TTC549 (cell line): ENCODE results near the gene MYCN.
"Not testable (repeated sequence)": the region's sequence is repeated elsewhere in the genome, so short reads cannot be mapped to it uniquely, and the experiment has no call there.

ENCODE experiments used
- FAIRE-seq: peaks from 2 replicates; lab custom pipeline; 2012; peaks lifted over from hg19 to GRCh38; lab: Jason Lieb, UNC

MYCN gene

DNA sequence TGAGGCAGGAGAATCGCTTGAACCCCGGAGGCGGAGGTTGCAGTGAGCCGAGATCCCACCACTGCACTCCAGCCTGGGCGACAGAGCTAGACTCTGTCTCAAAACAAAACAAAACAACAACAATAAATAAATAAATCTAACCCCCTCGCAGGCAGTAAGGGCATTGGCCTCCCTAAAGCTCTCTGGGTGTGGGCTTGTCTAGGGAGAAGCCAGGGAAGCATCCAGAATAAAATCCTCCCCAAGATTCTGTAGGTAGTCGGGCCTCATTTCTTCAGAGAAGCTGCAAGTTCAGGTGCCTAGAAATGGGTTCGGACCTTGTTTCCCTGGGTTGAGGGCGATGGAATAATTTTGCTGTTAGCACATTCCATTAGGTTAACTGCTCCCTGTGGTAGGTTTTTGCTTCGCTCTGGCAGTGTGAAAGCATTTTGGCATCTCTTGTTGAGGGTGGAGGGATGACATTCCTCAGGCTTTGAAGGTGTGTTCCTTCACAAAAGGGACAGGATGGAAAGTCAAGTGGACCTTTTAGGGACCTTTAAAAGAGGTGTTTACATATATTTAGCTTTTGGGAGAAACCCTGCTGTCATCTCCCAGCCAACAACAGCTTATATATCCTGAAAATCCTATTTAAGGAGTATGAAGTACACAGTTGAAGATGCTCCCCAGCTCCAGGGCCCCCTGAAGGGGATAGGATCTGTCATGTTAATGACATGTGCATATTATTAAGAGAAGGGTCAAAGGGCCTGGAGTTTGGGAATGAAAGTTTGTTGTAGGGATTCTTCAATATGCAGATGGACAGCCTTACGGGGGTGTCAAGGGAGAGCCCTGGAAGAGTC lies 17.7 kb downstream of the MYCN start:
- no peak for FAIRE-seq

DNA sequence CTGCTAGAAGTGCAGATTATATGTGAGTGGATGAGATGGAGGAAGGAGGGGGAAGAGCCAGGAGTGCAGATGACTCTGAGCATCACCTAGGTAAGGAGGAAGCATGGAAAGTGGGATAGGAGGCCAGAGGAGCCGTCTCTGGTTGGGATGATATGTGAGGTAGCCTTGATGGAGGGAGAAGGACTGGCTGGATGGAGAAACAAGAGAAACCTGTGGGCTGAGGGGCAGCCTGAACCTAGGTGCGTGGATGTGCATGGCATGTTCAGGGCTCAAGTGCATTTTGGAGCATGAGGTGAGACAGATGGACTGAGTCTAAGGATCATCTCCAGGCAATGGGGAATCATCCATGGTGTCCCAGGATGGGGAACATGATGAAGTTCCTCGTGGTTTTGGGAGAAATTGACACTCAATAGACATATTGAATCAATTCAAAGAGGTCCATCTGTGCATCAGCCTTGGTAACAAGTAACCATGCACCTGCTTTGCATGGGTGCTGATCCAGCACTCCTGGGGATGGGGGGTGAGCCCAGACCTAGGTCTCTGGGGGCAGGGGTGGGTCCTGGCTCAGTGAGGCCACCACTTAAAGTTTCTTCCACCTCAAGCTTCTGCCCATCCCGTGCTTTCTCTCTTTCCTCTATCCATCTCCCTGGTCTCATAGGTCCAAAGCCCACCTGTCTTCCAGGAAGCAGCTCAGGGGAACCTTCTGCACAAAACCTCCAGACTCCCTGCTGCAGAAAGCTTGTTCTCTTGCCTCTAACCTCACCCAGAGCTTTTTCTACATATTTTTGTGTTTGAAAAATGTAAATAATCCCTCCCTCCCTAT lies 19.2 kb downstream of the MYCN start:
- FAIRE-seq = no peak

- FAIRE-seq = not testable (repeated sequence)
These were observed 19.8 kb downstream of the MYCN start for GRCh38 chr2:15960154-15960520.

DNA sequence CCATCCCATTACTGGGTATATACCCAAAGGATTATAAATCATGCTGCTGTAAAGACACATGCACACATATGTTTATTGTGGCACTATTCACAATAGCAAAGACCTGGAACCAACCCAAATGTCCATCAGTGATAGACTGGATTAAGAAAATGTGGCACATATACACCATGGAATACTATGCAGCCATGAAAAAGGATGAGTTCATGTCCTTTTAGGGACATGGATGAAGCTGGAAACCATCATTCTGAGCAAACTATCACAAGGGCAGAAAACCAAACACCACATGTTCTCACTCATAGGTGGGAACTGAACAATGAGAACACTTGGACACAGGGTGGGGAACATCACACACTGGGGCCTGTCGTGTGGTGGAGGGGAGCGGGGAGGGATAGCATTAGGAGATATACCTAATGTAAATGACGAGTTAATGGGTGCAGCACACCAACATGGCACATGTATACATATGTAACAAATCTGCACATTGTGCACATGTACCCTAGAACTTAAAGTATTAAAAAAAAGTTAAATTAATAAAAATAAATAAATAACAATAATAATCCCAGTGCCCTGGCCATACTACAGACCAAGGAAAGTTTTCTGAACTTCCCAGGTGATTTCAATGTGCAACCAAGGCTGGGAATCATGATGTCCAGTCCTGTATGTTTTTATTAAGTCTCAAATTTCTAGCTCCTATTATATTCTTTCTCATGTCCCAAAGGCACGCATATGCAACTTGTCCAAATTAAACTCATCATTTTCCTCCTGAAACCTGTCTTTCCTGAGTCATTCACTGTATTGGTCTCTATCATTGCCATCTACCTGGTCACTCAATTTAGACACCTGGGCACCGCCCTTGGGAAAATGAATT lies 23.0 kb downstream of the MYCN start:
- FAIRE-seq = not testable (repeated sequence)

GRCh38 chr2:15963977-15964670 lies 23.8 kb downstream of the MYCN start:
- FAIRE-seq = no peak

DNA sequence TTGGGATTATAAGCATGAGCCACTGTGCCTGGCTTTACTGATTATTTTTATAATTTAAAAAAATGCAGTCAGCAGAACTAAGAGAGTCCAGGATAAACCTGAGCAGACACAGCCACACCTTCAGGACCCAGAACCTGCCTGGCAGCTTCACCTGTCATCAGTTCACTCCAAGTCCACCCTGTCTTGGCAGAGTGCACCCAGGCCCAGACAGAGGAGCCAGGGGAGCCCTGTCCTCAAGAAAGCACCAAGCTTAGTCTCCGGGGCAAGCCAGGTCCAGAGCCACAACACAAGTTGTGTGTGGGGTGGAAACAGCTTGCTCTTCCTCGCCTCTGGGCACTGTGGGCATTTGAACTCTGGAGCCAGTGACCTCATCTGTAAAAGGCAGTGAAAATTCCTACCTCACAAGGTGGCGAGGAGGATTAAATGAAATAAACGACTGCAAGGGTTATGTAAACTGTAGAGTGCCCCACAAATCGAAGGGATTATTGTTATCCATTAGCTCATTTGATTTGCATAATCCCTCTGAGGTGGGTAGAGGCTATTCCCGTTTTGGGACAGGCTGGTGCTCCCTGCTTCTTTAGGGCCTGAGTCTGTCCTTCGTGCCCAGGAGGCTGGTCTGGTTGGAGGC lies 24.7 kb downstream of the MYCN start:
- FAIRE-seq = no peak

GRCh38 chr2:15965564-15966019 lies 25.2 kb downstream of the MYCN start:
- FAIRE-seq = no peak

GRCh38 chr2:15967415-15968279 lies 27.3 kb downstream of the MYCN start:
- FAIRE-seq = no peak

- FAIRE-seq = no peak
These were observed 28.2 kb downstream of the MYCN start for GRCh38 chr2:15968280-15969178.

DNA sequence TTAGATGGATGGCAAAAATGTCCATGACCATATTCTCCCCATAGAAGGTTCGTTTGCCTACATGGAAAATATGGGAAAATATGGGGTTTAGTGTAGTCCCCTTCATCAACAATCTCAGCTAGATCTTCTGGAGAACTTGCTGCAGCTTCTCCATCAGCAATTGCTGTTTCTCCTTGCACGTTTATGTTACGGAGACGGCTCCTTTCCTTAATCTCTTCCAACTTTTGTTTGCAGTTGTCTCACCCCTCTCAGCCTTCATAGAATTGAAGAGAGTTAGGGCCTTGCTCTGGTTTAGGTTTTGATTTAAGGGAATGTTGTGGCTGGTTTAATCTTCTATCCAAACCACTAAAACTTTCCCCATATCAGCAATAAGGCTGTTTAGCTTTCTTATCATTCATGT lies 28.9 kb downstream of the MYCN start:
- no peak for FAIRE-seq

- FAIRE-seq = no peak
These were observed 30.4 kb downstream of the MYCN start for GRCh38 chr2:15970701-15971100.

- no peak for FAIRE-seq
These were observed 31.0 kb downstream of the MYCN start for GRCh38 chr2:15971351-15971750.

DNA sequence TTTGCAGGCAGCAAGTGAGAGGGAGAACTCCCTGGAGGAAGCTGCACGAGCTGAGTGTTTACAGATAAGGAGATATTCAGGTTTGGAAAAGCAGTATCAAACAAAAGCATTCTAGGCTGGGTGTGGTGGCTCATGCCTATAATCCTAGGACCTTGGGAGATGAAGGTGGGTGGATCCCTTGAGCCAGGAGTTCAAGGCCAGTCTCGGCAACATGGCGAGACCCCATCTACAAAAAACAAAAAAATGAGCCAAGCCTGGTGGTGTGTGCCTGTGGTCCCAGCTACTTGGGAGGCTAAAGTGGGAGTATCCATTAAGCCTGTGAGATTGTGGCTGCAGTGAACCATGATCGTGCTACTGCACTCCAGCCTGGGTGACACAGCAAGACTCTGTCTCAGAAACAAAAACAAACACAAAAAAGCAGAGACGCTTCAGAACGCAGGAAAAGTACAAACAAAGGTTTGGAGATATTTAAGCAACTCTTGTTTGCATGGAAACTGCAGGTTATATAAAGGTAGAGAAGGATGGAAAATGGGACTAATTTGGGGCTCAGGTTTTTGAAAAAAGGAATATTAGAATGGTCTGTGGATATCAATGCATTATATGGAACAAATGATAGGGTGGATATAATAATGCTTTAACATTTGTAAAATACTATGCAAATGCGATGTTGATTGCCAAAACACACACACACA lies 31.6 kb downstream of the MYCN start:
- no peak for FAIRE-seq

- FAIRE-seq = no peak
These were observed 33.4 kb downstream of the MYCN start for GRCh38 chr2:15973481-15974401.

DNA sequence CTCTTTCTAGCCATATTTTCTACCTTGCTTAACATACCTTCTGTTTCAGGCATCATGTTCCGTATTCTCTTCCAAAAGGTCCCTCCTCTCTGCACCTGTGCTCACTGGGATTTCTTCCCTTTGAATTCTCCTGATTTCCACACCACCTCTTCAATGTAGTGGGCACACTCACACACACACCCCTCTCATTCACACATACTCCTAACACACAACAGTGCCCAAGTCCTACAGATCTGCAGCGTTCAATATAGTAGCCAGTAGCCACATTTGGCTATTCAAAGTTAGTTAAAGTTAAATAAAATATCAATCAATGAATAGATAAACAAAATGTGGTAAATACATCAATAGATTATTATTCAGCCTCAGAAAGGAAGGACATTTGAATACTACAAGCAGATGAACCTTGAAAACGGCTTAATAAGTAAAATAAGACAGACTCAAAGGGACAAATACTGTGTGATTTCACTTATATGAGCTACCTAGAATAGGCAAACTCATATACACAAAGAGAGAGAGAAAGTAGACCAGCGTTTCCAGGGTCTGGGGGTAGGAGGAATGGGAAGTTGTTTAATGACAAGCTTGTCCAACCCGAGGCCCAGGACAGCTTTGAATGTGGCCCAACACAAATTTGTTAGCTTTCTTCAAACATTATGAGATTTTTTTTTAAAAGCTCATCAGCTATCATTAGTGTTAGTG lies 34.4 kb downstream of the MYCN start:
- FAIRE-seq = no peak

DNA sequence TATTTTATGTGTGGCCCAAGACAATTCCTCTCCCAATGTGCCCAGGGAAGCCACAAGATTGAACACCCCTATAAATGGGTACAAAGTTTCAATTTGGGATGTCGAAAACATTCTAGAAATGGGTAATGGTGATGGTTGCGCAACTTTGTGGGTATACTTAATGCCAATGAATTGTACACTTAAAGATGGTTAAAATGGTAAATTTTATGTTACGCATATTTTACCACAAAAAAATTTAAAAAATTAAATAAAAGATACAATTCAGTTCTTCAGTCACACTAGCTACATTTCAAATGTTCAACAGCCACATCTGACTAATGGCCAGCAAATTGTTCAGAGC lies 34.9 kb downstream of the MYCN start:
- FAIRE-seq = no peak

DNA sequence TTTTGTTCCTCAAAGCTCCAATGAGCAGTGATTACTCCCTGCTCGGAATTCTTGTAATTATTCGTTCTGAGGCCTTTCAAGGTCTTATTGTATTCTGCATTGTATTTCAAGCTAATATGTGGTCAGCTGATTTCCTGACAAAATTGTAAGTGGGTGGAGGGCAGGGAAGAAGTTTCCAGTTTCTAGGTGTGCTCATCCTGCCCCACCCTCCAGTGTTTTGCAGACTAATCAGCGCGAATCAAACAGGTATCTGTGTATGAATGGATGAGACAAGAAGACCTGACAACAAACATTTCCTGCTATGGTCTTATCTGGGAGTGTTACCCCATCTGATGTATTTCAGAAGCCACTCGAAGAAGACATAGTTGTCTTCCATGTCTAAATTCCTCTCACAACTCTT lies 35.3 kb downstream of the MYCN start:
- no peak for FAIRE-seq
